GM12891 (cell line): ENCODE results near the gene LGI2. TPM values are rescaled to one million over a fixed set of nuclear protein-coding genes. Genes with fewer than 3 reads are reported as not detected.
A peak's percentile ranks its signal among the peaks of the same experiment; 100 is the strongest.
"Not testable (repeated sequence)": the region's sequence is repeated elsewhere in the genome, so short reads cannot be mapped to it uniquely, and the experiment has no call there.

Source experiments
- DNase-seq: peaks from one replicate; pipeline ENCODE4 v3.0.0; 2011; ENCODE audit warnings: low spot score; ENCODE audit not compliant: insufficient read length
- FAIRE-seq: peaks from 2 replicates; lab custom pipeline; 2011; peaks lifted over from hg19 to GRCh38; lab: Jason Lieb, UNC
- PAX5 ChIP-seq: IDR thresholded peaks from 2 replicates; pipeline ENCODE4 v1.6.1; 2011; ENCODE audit warnings: low read length, moderate library complexity, mild to moderate bottlenecking; ENCODE audit not compliant: insufficient read depth, severe bottlenecking
- POLR2A ChIP-seq: IDR thresholded peaks from 2 replicates; pipeline ENCODE4 v1.6.1; 2011; ENCODE audit warnings: low read depth, low read length, control low read depth
- POLR2AphosphoS5 ChIP-seq: IDR thresholded peaks from 2 replicates; pipeline ENCODE4 v1.6.1; 2011; ENCODE audit warnings: low read depth, low read length, control low read depth
- POU2F2 ChIP-seq: IDR thresholded peaks from 2 replicates; pipeline ENCODE4 v1.6.1; 2011; ENCODE audit warnings: low read depth, mild to moderate bottlenecking, control low read depth, low read length, moderate library complexity
- SPI1 ChIP-seq: IDR thresholded peaks from 2 replicates; pipeline ENCODE4 v1.6.1; 2011; ENCODE audit warnings: low read depth, low read length, control low read depth
- TAF1 ChIP-seq: IDR thresholded peaks from 2 replicates; pipeline ENCODE4 v1.6.1; 2011; ENCODE audit warnings: low read depth, low read length, control low read depth
- polyA plus RNA-seq: library from polyadenylated mRNA; unstranded; fragments of >200 nt; gene quantifications from one replicate; pipeline ENCODE4 v1.2.1, GENCODE V29; 2012; ENCODE audit warnings: low read depth, missing spikeins, inconsistent platforms; ENCODE audit not compliant: missing spikeins

Gene LGI2
- polyA plus RNA-seq: not detected

DNA sequence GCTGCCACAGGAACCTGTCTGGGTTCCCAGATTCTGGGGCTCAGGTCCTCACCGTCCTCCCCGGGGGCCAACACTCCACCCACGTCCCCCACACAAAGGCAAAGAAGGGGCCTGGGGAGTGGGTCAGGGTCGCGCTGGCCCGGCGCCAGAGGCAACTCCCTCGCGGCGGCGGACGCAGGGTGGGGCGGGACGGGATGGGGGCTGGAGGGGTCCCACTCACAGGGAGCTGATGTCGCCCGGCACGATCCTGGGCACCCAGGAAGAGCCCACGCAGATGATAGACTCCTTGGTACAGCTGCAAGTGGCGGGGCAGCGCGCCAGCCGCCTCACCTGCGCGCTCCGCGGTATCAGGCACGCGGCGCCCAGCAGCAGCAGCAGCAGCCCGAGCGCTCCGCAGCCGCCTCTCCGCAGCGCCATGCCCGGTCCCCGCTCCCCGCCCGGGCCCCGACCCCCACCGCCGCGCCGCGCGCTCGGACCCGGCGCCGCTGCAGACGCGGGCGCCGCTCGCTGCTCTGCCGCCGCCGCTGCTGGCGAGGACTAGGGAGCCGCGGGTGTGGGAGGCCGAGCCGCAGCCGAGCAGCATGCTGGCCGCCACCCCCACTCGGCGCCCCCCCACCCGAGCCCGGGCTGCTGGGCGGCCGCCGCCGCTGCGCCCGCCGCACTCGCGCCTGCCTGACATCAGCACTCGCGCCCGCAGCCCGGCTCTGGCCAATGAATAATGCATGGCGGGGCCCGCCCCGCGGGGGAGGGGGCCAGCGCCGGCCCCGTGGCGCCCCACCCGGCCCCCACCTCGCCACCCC lies at the start of gene LGI2:
LGI2 (minus strand) TSS at position 670 of the 800 bp plus-strand sequence; CDS start at position 417, 253 bp downstream.
- no peak for TF ChIP-seq SPI1
- no peak for TF ChIP-seq PAX5
- no peak for TF ChIP-seq TAF1
- TF ChIP-seq POLR2A: no peak
- no peak for TF ChIP-seq POU2F2
- TF ChIP-seq POLR2AphosphoS5: no peak
- DNase-seq: peak; percentile 30
- no peak for FAIRE-seq

GRCh38 chr4:25078523-25078922 lies 47.8 kb upstream of the LGI2 start:
- no peak for DNase-seq
- TF ChIP-seq POU2F2 (no peak), SPI1 (no peak), POLR2AphosphoS5 (no peak)
- FAIRE-seq: no peak

DNA sequence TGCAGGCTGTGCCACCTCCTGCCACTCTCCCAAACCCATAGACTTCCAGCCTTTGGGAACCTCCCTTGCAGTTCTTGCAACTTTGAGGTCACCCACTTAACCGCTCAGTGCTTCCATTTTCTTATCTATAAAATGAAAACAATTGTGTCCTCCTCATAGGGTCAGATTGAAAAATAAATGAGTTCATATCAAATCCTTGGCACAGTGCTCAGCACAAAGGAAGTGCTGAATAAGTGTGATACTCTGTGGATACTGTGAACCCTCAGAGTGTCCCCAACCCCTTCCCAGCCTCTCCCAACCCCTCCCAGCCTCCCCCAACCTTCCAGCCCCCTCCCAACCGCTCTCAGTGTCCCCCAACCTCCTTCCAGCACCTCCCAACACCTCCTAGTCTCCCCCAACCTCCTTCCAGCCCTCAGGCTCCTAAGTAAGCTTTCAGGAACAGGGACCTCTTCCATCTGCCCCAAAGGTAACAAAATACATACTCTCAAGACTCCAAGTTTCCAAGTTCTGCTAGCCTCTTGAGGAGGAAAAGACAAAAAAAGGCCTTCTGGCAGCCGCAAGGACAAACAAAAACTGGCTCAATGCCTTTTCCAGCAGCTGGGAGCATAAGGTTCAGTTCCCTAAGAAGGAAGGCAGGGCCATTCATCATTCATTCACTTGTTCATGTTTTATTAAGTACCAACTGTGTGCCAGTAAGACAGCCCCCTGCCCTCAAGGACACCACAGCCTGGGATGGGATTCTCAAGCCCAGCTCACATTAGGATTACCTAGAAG lies 46.1 kb upstream of the LGI2 start:
- FAIRE-seq: no peak
- DNase-seq: no peak
- no peak for TF ChIP-seq POU2F2
- no peak for TF ChIP-seq POLR2A

- no peak for TF ChIP-seq PAX5
- no peak for TF ChIP-seq TAF1
- TF ChIP-seq POU2F2: no peak
- TF ChIP-seq SPI1: no peak
- TF ChIP-seq POLR2AphosphoS5: no peak
- TF ChIP-seq POLR2A: no peak
- no peak for DNase-seq
- no peak for FAIRE-seq
These were observed 45.1 kb upstream of the LGI2 start for GRCh38 chr4:25075851-25076250.

- TF ChIP-seq POU2F2 (no peak), SPI1 (no peak), TAF1 (no peak), PAX5 (no peak)
- FAIRE-seq: no peak
- no peak for DNase-seq
These were observed 44.4 kb upstream of the LGI2 start for GRCh38 chr4:25075129-25075528.

- TF ChIP-seq SPI1 (no peak), TAF1 (no peak), POU2F2 (no peak), POLR2A (no peak), PAX5 (no peak), POLR2AphosphoS5 (no peak)
- no peak for FAIRE-seq
- DNase-seq: no peak
These were observed 39.8 kb upstream of the LGI2 start for GRCh38 chr4:25070545-25070944.

DNA sequence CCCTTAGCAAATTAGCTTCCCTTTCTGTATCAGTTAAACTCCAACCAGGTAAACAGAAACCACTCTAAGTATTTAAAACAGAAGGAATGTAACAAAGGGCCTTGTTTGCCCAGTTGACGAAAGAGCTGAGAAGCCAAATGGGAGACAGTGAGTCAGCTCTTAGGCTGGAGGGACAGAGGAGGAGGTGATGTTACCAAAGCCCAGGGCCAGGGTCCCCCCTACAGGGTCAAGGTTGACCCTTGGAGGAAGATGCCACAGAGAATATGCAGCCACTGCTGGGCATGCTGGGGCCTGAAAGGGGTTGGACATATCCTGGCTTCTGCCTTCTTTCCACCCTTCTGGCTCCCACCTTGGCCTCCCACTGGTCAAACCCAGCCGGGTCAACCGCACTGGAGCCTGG lies 38.3 kb upstream of the LGI2 start:
- DNase-seq (no peak), FAIRE-seq (no peak)
- TF ChIP-seq SPI1 (no peak), TAF1 (no peak), POU2F2 (no peak), POLR2A (no peak), POLR2AphosphoS5 (no peak), PAX5 (no peak)

GRCh38 chr4:25068386-25068785 lies 37.6 kb upstream of the LGI2 start:
- FAIRE-seq (no peak), DNase-seq (no peak)

DNA sequence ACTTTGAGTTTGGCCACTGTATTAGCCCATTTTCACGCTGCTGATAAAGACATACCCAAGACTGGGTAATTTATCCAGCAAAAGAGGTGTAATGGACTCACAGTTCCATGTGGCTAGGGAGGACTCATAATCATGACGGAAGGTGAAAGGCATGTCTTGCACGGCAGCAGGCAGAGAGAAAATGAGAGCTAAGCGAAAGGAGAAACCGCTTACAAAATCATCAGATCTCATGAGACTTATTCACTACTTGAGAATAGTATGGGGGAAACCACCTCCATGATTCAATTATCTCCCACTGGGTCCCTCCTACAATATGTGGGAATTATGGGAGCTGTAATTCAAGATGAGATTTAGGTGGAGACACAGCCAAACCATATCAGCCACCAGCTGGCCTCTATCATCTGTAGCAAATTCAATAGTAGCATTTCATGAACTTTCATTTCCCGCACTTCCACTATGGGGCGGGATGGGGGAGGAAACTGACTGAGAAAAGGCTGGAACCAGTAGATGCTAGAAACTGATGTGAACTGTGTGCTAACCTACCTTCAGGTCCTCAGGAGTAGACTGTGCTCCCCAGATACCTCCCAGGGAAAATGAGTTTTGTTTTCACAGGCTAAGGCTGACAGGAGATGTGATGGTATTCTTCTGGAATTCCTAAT lies 35.3 kb upstream of the LGI2 start:
- DNase-seq: no peak
- no peak for FAIRE-seq
- TF ChIP-seq PAX5: no peak
- TF ChIP-seq POLR2AphosphoS5: no peak
- TF ChIP-seq POLR2A: no peak
- TF ChIP-seq TAF1: no peak
- TF ChIP-seq SPI1: no peak
- TF ChIP-seq POU2F2: no peak

More at GRCh38 chr4:25068386-25068785, 37.6 kb upstream of the LGI2 start:
- TF ChIP-seq PAX5 (no peak), POU2F2 (no peak), TAF1 (no peak), SPI1 (no peak), POLR2AphosphoS5 (no peak), POLR2A (no peak)

DNA sequence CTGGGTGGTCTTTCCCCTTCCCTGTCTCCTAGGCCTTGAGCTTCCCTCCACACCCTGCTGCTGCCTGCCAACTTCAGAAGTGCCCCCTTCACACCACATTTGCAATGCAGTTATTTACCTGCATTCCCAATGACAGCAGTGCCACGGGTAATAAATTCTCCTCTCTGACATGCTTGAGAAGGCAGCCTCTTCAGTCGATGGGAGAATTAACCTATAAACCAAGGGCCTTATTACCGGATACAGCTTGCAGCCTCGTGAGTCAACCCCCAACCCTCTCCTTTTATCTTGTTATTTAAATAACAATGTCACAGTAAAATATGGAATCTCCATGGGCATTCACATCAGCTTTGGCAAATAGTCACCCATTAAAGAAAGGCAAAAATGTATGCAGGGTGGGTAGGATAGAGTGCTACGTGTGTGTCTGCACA lies 34.7 kb upstream of the LGI2 start:
- no peak for DNase-seq
- TF ChIP-seq POU2F2 (no peak), POLR2A (no peak), TAF1 (no peak), POLR2AphosphoS5 (no peak), SPI1 (no peak), PAX5 (no peak)
- FAIRE-seq: no peak

DNA sequence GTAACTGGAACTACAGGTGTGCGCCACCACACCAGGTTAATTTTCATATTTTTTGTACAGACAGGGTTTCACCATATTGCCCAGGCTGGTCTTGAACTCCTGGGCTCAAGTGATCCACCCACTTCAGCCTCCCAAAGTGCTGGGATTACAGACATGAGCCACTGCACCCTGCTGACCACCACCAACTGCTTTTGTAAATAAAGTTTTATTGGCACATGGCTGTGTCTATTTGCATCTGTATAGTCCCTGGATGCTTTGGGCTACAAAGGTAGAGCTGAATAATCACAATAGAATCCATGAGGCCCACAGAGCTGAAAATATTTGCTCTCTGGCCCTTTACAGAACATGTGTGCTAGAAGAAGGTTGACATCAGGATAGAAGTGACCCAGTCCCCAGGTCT lies 33.7 kb upstream of the LGI2 start:
- DNase-seq, FAIRE-seq: not testable (repeated sequence)
